Measurements from ENCODE around the gene CPXM2. TPM values are rescaled to one million over a fixed set of nuclear protein-coding genes. Genes with fewer than 3 reads are reported as not detected.

The CPXM2 gene
- total and polyA plus RNA-seq, 4 donors = 0.05 to 0.92 (median 0.44) TPM

DNA sequence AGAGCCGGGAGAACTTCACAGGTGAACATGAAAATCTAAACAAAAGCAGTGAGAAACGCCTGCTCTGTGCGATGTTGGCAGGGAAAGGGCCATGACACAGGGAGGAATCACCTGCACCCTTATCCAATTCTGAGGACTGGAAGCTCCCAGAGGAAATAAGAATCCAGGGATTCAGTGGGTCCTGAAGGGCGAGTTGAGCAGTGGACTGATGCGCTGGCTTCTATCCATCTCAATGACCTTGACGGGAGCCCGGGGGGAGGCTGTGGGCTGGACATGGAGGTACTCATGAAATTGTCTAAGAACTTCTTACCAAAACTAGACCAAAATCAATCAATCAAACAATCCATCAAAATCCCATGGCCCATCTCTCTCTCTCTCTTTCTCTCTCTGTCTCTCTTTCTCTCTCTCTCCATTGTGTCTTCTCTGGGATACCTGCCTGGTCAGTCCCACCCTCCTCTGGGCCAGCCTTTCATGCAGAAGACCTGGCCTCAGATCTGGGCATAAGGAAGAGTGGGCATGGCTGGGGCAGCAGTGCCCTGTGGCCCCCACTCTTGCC is 7.2 kb downstream of the CPXM2 start:
- DNase-seq (ENCODE audit: low spot score) = no peak
- WGBS = 83% methylated on average over 7 of the region's 7 CpGs

DNA sequence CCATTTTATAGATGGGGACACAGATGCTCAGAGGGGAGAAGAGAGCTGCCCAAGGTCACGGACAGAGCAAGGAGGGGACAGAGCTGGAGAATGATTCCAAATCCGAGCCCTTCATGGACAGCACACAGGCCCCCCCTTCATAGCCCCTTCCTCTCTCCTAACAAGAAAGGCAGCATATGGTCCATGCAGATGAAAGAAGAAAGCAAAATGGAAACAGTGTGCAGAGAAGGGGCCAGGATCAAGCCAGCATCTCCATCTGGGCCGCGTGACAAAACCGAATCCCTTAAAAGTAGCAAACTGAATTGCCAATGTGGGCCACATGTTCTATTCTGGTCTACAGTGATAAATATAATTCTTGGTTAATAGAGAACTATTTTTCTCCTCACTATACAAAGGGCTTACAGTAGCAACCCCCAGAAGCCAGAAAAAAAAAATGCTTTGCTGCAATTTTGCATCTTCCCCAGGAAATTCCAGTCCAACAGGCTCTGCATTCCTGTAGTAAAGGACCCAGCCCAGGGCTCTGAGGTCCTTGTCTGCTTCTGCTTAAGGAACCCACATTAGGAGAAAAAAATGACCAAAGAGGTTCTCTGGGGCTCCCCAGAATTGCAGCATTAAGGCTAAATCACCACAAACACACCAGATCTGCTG is 7.8 kb downstream of the CPXM2 start:
- no peaks in the 10 kb centered on the region for H3K9me3 ChIP-seq (ENCODE audit: control insufficient read depth in 4 of 4, low read length in 3 of 4)
- H3K27ac ChIP-seq (ENCODE audit: low read depth in 1 of 2, low read length in 2 of 2) = no peak overlapping the region
- no peaks in the 10 kb centered on the region for H3K27me3 ChIP-seq (ENCODE audit: control insufficient read depth in 4 of 4, insufficient read depth in 4 of 4, low read length in 3 of 4)
- no peak overlapping the region for H3K4me3 ChIP-seq (ENCODE audit: low read depth in 1 of 3, low read length in 3 of 3)
- DNase-seq (ENCODE audit: low spot score) = no peak
- no peak overlapping the region for H3K9ac ChIP-seq (ENCODE audit: low read depth in 1 of 2, low read length in 2 of 2)
- 90% methylated on average over 5 of the region's 5 CpGs for WGBS
- no peaks in the 10 kb centered on the region for H3K4me1 ChIP-seq (ENCODE audit: control insufficient read depth in 4 of 4, insufficient read depth in 4 of 4, low read length in 3 of 4)
- H3K36me3 ChIP-seq (ENCODE audit: control insufficient read depth in 4 of 4, insufficient read depth in 3 of 4, low read depth in 1 of 4, low read length in 3 of 4) = no peaks in the 10 kb centered on the region
- TF ChIP-seq TAF1 (conservative IDR thresholded peaks at IDR 0.05) = no peak
- TF ChIP-seq, protein P1, sequence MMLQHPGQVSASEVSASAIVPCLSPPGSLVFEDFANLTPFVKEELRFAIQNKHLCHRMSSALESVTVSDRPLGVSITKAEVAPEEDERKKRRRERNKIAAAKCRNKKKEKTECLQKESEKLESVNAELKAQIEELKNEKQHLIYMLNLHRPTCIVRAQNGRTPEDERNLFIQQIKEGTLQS (IDR thresholded peaks at IDR 0.05) = no peak
- no peak for TF ChIP-seq HNF4A (conservative IDR thresholded peaks at IDR 0.05)
- no peak for TF ChIP-seq FOXA1 (IDR thresholded peaks at IDR 0.05)
- no peak for TF ChIP-seq RXRA (IDR thresholded peaks at IDR 0.05)
- TF ChIP-seq, protein P2, sequence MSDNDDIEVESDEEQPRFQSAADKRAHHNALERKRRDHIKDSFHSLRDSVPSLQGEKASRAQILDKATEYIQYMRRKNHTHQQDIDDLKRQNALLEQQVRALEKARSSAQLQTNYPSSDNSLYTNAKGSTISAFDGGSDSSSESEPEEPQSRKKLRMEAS (IDR thresholded peaks at IDR 0.05) = no peak
- TF ChIP-seq YY1 (IDR thresholded peaks at IDR 0.05) = no peak
- TF ChIP-seq FOXA2 (IDR thresholded peaks at IDR 0.05) = no peak
- TF ChIP-seq, protein P3, sequence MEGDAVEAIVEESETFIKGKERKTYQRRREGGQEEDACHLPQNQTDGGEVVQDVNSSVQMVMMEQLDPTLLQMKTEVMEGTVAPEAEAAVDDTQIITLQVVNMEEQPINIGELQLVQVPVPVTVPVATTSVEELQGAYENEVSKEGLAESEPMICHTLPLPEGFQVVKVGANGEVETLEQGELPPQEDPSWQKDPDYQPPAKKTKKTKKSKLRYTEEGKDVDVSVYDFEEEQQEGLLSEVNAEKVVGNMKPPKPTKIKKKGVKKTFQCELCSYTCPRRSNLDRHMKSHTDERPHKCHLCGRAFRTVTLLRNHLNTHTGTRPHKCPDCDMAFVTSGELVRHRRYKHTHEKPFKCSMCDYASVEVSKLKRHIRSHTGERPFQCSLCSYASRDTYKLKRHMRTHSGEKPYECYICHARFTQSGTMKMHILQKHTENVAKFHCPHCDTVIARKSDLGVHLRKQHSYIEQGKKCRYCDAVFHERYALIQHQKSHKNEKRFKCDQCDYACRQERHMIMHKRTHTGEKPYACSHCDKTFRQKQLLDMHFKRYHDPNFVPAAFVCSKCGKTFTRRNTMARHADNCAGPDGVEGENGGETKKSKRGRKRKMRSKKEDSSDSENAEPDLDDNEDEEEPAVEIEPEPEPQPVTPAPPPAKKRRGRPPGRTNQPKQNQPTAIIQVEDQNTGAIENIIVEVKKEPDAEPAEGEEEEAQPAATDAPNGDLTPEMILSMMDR (IDR thresholded peaks at IDR 0.05; ENCODE audit: low read depth, low read length, missing input control) = no peak
- no peak for TF ChIP-seq HNF4G (IDR thresholded peaks at IDR 0.05)
- TF ChIP-seq EGR1 (IDR thresholded peaks at IDR 0.05; ENCODE audit: low read depth in 2 of 2) = no peak
- no peak for TF ChIP-seq RAD21 (IDR thresholded peaks at IDR 0.05)
- TF ChIP-seq NR2F2 (IDR thresholded peaks at IDR 0.05) = no peak
- TF ChIP-seq, protein P4, sequence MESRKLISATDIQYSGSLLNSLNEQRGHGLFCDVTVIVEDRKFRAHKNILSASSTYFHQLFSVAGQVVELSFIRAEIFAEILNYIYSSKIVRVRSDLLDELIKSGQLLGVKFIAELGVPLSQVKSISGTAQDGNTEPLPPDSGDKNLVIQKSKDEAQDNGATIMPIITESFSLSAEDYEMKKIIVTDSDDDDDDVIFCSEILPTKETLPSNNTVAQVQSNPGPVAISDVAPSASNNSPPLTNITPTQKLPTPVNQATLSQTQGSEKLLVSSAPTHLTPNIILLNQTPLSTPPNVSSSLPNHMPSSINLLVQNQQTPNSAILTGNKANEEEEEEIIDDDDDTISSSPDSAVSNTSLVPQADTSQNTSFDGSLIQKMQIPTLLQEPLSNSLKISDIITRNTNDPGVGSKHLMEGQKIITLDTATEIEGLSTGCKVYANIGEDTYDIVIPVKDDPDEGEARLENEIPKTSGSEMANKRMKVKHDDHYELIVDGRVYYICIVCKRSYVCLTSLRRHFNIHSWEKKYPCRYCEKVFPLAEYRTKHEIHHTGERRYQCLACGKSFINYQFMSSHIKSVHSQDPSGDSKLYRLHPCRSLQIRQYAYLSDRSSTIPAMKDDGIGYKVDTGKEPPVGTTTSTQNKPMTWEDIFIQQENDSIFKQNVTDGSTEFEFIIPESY (IDR thresholded peaks at IDR 0.05) = no peak
- TF ChIP-seq GABPA (IDR thresholded peaks at IDR 0.05 in 1 of 2, conservative IDR thresholded peaks at IDR 0.05 in 1 of 2) = no peak
- TF ChIP-seq SP1 (IDR thresholded peaks at IDR 0.05) = no peak
- TF ChIP-seq, protein P5, sequence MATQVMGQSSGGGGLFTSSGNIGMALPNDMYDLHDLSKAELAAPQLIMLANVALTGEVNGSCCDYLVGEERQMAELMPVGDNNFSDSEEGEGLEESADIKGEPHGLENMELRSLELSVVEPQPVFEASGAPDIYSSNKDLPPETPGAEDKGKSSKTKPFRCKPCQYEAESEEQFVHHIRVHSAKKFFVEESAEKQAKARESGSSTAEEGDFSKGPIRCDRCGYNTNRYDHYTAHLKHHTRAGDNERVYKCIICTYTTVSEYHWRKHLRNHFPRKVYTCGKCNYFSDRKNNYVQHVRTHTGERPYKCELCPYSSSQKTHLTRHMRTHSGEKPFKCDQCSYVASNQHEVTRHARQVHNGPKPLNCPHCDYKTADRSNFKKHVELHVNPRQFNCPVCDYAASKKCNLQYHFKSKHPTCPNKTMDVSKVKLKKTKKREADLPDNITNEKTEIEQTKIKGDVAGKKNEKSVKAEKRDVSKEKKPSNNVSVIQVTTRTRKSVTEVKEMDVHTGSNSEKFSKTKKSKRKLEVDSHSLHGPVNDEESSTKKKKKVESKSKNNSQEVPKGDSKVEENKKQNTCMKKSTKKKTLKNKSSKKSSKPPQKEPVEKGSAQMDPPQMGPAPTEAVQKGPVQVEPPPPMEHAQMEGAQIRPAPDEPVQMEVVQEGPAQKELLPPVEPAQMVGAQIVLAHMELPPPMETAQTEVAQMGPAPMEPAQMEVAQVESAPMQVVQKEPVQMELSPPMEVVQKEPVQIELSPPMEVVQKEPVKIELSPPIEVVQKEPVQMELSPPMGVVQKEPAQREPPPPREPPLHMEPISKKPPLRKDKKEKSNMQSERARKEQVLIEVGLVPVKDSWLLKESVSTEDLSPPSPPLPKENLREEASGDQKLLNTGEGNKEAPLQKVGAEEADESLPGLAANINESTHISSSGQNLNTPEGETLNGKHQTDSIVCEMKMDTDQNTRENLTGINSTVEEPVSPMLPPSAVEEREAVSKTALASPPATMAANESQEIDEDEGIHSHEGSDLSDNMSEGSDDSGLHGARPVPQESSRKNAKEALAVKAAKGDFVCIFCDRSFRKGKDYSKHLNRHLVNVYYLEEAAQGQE (IDR thresholded peaks at IDR 0.05) = no peak

More for the DNA sequence above, 7.2 kb downstream of the CPXM2 start:
- Histone ChIP-seq H3K9me3 (ENCODE audit: control insufficient read depth in 4 of 4, low read length in 3 of 4) (no peaks in the 10 kb centered on the region), H3K4me1 (ENCODE audit: control insufficient read depth in 4 of 4, insufficient read depth in 4 of 4, low read length in 3 of 4) (no peaks in the 10 kb centered on the region), H3K36me3 (ENCODE audit: control insufficient read depth in 4 of 4, insufficient read depth in 3 of 4, low read depth in 1 of 4, low read length in 3 of 4) (no peaks in the 10 kb centered on the region), H3K9ac (ENCODE audit: low read depth in 1 of 2, low read length in 2 of 2) (no peak overlapping the region), H3K4me3 (ENCODE audit: low read depth in 1 of 3, low read length in 3 of 3) (no peak overlapping the region), H3K27ac (ENCODE audit: low read depth in 1 of 2, low read length in 2 of 2) (no peak overlapping the region), H3K27me3 (ENCODE audit: control insufficient read depth in 4 of 4, insufficient read depth in 4 of 4, low read length in 3 of 4) (no peaks in the 10 kb centered on the region)
- TF ChIP-seq NR2F2 (IDR thresholded peaks at IDR 0.05) (no peak), RXRA (IDR thresholded peaks at IDR 0.05) (no peak), SP1 (IDR thresholded peaks at IDR 0.05) (no peak), FOXA2 (IDR thresholded peaks at IDR 0.05) (no peak), GABPA (IDR thresholded peaks at IDR 0.05 in 1 of 2, conservative IDR thresholded peaks at IDR 0.05 in 1 of 2) (no peak), YY1 (IDR thresholded peaks at IDR 0.05) (no peak), HNF4A (conservative IDR thresholded peaks at IDR 0.05) (no peak), FOXA1 (IDR thresholded peaks at IDR 0.05) (no peak)
- TF ChIP-seq, protein P4 (IDR thresholded peaks at IDR 0.05) = no peak
- TF ChIP-seq, protein P2 (IDR thresholded peaks at IDR 0.05) = no peak
- TF ChIP-seq, protein P1 (IDR thresholded peaks at IDR 0.05) = no peak
